Frontal cortex (tissue), 4 donors: ENCODE measurements around the gene PLXNB3. TPM values are rescaled to one million over a fixed set of nuclear protein-coding genes. Genes with fewer than 3 reads are reported as not detected.
A peak's percentile ranks its signal among the peaks of the same experiment; 100 is the strongest.
"Not testable (repeated sequence)": the region's sequence is repeated elsewhere in the genome, so short reads cannot be mapped to it uniquely, and the experiment has no call there.

ENCODE experiments used
- DNase-seq, 2 donors: peaks; one replicate each; pipeline ENCODE4 v3.0.0; 2012; ENCODE audit warnings: low spot score in 2 of 2
- FAIRE-seq: peaks from 2 replicates; lab custom pipeline; 2012; peaks lifted over from hg19 to GRCh38; lab: Jason Lieb, UNC
- total RNA-seq: library from RNA; depleted of rRNA; stranded (reverse); fragments of >200 nt; gene quantifications from one replicate; pipeline ENCODE4 v1.2.3, GENCODE V29; 2014
- donor health status: control.
- donor health status: control.
- donor health status: control.

Gene PLXNB3
- total RNA-seq, 1 donor from 2014 or later = 0.82 TPM

GRCh38 chrX:153746359-153746758 is 17.7 kb upstream of the PLXNB3 start:
- FAIRE-seq = no peak
- no peak for DNase-seq

- DNase-seq, FAIRE-seq: not testable (repeated sequence)
These were observed 17.1 kb upstream of the PLXNB3 start for GRCh38 chrX:153746991-153747390.

GRCh38 chrX:153749017-153749416 is 15.0 kb upstream of the PLXNB3 start:
- FAIRE-seq, DNase-seq: not testable (repeated sequence)

GRCh38 chrX:153750127-153750774 is 13.8 kb upstream of the PLXNB3 start:
- DNase-seq = no peak
- FAIRE-seq = no peak

- no peak for FAIRE-seq
These were observed 8.9 kb upstream of the PLXNB3 start for GRCh38 chrX:153755136-153755535.

GRCh38 chrX:153761863-153762262 is 2.2 kb upstream of the PLXNB3 start:
- no peak for DNase-seq

More at GRCh38 chrX:153755136-153755535, 8.9 kb upstream of the PLXNB3 start:
- no peak for DNase-seq

GRCh38 chrX:153762626-153763173 is 1.3 kb upstream of the PLXNB3 start:
- FAIRE-seq (no peak), DNase-seq (no peak)

More at GRCh38 chrX:153761863-153762262, 2.2 kb upstream of the PLXNB3 start:
- FAIRE-seq = no peak

GRCh38 chrX:153763298-153763932 is 634 bp upstream of the PLXNB3 start:
- no peak for FAIRE-seq
- no peak for DNase-seq

- no peak for DNase-seq
- FAIRE-seq = no peak
These were observed 713 bp downstream of the PLXNB3 start for GRCh38 chrX:153764786-153765137.

GRCh38 chrX:153765138-153766079 is 1.4 kb downstream of the PLXNB3 start:
- peak; percentile 60 to 87 for DNase-seq
- no peak for FAIRE-seq

- peak in 1 of 2 donors; percentile 70 for DNase-seq
- no peak for FAIRE-seq
These were observed 2.2 kb downstream of the PLXNB3 start for GRCh38 chrX:153766098-153766817.

GRCh38 chrX:153766871-153767673 is 3.0 kb downstream of the PLXNB3 start:
- FAIRE-seq (no peak), DNase-seq (no peak)

- peak in 1 of 2 donors; percentile 29 for DNase-seq
- FAIRE-seq = no peak
These were observed 3.6 kb downstream of the PLXNB3 start for GRCh38 chrX:153767674-153768055.

GRCh38 chrX:153768311-153769157 is 4.5 kb downstream of the PLXNB3 start:
- FAIRE-seq (no peak), DNase-seq (peak in 1 of 2 donors; percentile 38)

GRCh38 chrX:153769158-153769864 is 5.3 kb downstream of the PLXNB3 start:
- DNase-seq = peak in 1 of 2 donors; percentile 34
- no peak for FAIRE-seq

- FAIRE-seq (no peak), DNase-seq (peak in 1 of 2 donors; percentile 59)
These were observed 6.0 kb downstream of the PLXNB3 start for GRCh38 chrX:153769865-153770600.
